HG02973 (cell line): ENCODE measurements around the gene CTBP2.
A peak's percentile ranks its signal among the peaks of the same experiment; 100 is the strongest.
"Not testable (repeated sequence)": the region's sequence is repeated elsewhere in the genome, so short reads cannot be mapped to it uniquely, and the experiment has no call there.

Source experiments
- ATAC-seq: cut with Tn5 transposase; IDR thresholded peaks from one replicate; pipeline ENCODE4 v1.9.1; 2021; ENCODE audit warnings: moderate library complexity; ENCODE audit not compliant: unreplicated experiment

Gene CTBP2

GRCh38 chr10:125067764-125068163 is 92.6 kb downstream of the CTBP2 start:
- ATAC-seq = no peak

GRCh38 chr10:125066764-125067450 is 93.5 kb downstream of the CTBP2 start:
- ATAC-seq = no peak

GRCh38 chr10:125064681-125065492 is 95.5 kb downstream of the CTBP2 start:
- peak; percentile 89 for ATAC-seq

- no peak for ATAC-seq
Measured at GRCh38 chr10:125063256-125063925, 97.0 kb downstream of the CTBP2 start.

GRCh38 chr10:125062914-125063230 is 97.5 kb downstream of the CTBP2 start:
- ATAC-seq = no peak

- no peak for ATAC-seq
Measured at GRCh38 chr10:125062227-125062913, 98.0 kb downstream of the CTBP2 start.

- peak; percentile 37 for ATAC-seq
Measured at GRCh38 chr10:125061557-125062226, 98.7 kb downstream of the CTBP2 start.

GRCh38 chr10:125060826-125061556 is 99.4 kb downstream of the CTBP2 start:
- ATAC-seq = no peak

- no peak for ATAC-seq
Measured at GRCh38 chr10:125060482-125060825, 99.9 kb downstream of the CTBP2 start.

GRCh38 chr10:125060026-125060425 is 100.3 kb downstream of the CTBP2 start:
- ATAC-seq = no peak

- not testable (repeated sequence) for ATAC-seq
Measured at GRCh38 chr10:125059348-125059747, 101.0 kb downstream of the CTBP2 start.

- no peak for ATAC-seq
Measured at GRCh38 chr10:125057158-125058001, 103.0 kb downstream of the CTBP2 start.

- ATAC-seq = no peak
Measured at GRCh38 chr10:125056161-125057132, 103.9 kb downstream of the CTBP2 start.

GRCh38 chr10:125055446-125055845 is 104.9 kb downstream of the CTBP2 start:
- no peak for ATAC-seq

GRCh38 chr10:125054669-125055268 is 105.6 kb downstream of the CTBP2 start:
- no peak for ATAC-seq

- ATAC-seq = no peak
Measured at GRCh38 chr10:125054216-125054615, 106.1 kb downstream of the CTBP2 start.

GRCh38 chr10:125052146-125052545 is 108.2 kb downstream of the CTBP2 start:
- no peak for ATAC-seq

GRCh38 chr10:125050383-125050782 is 110.0 kb downstream of the CTBP2 start:
- ATAC-seq = no peak
